SK-N-MC (cell line): Measurements from ENCODE around the gene ARHGAP26.

ENCODE experiments used
- DNase-seq: peaks from one replicate; pipeline ENCODE4 v3.0.0-alpha.2; 2011; ENCODE audit warnings: low read depth, low spot score
- H3K27ac ChIP-seq: fragments of 200-600 bp; sonication (generic); 2 replicates; pipeline ENCODE4 v1.5.1; 2016; ENCODE audit warnings: mixed run types
- H3K36me3 ChIP-seq: fragments of 200-600 bp; sonication (generic); 2 replicates; pipeline ENCODE4 v1.6.1; 2017; ENCODE audit warnings: antibody characterized with exemption, low read length, mixed read lengths; ENCODE audit not compliant: insufficient read depth
- H3K4me3 ChIP-seq: fragments of 200-600 bp; sonication (generic); 2 replicates; pipeline ENCODE4 v1.5.1; 2016
- H3K9ac ChIP-seq: fragments of 200-600 bp; sonication (generic); 2 replicates; pipeline ENCODE4 v1.8.0; 2017; ENCODE audit warnings: mixed run types, mixed read lengths; ENCODE audit not compliant: insufficient read length
- H3K9me3 ChIP-seq: fragments of 200-600 bp; sonication (generic); 2 replicates; pipeline ENCODE4 v1.6.1; 2017; ENCODE audit warnings: low read depth, mild to moderate bottlenecking, antibody characterized with exemption, low read length, moderate library complexity, mixed read lengths
- EZH2 ChIP-seq: fragments of 200-600 bp; sonication (generic); IDR thresholded peaks from one replicate; pipeline ENCODE4 v1.6.1; 2017; ENCODE audit warnings: antibody characterized with exemption
- FOXP2 ChIP-seq: optimal IDR thresholded peaks from 2 replicates; pipeline ENCODE3; 2011; ENCODE audit warnings: mild to moderate bottlenecking, moderate library complexity; ENCODE audit not compliant: insufficient read depth; ENCODE audit errors: extremely low read length, control extremely low read depth
- POLR2AphosphoS5 ChIP-seq: IDR thresholded peaks from 2 replicates; pipeline ENCODE4 v1.6.1; 2012; ENCODE audit warnings: mild to moderate bottlenecking, low read depth, low read length, borderline replicate concordance

ARHGAP26 gene

DNA sequence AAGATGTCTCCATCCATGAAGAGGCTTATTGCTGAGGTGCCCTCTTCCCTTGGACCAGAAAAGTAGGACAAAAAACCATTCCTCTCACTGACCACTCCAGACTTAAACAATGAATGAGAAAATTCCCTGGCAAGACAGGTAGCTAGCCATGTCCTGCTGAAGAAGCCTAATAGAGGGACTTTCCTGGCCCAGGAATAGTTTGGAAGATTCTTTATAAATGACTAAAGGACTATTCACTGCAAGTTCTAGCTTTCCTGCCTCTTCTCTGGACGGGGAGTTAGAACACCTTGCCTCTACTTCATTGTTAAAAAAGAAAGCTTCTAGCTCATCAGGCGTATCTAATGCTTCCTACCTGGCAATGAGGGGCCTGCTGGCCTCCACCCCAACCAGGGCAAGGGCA is 479.7 kb downstream of the ARHGAP26 start:
- TF ChIP-seq POLR2AphosphoS5 (no peak), EZH2 (no peak), FOXP2 (no peak)
- Histone ChIP-seq H3K36me3 (no peaks in the 10 kb centered on the region), H3K27ac (no peak overlapping the region), H3K9ac (no peak overlapping the region), H3K4me3 (no peak overlapping the region), H3K9me3 (no peaks in the 10 kb centered on the region)
- DNase-seq: no peak

DNA sequence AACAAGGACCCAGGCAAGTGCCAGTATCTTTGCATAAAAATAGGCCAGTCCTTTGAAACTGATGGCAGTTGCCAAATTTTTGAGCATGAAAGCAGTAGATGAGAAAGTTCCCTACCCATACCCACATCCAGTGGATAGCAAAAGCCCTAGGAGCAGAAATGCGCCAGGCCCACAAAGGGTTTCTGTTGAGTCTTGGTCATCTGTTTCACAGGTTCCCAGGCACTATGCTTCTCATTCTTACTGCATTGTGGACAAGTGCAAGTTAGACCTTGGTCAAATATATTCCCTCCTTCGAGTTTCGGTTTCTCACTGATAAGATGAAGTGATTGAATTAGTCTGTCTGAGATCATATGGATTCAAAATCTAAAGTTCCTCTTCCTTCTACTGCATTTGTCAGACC is 481.0 kb downstream of the ARHGAP26 start:
- no peak for DNase-seq
- H3K9ac ChIP-seq: no peak overlapping the region
- no peak overlapping the region for H3K27ac ChIP-seq
- no peaks in the 10 kb centered on the region for H3K9me3 ChIP-seq
- H3K36me3 ChIP-seq: no peaks in the 10 kb centered on the region
- no peak for TF ChIP-seq FOXP2
- TF ChIP-seq POLR2AphosphoS5: no peak
- TF ChIP-seq EZH2: no peak
- H3K4me3 ChIP-seq: no peak overlapping the region

DNA sequence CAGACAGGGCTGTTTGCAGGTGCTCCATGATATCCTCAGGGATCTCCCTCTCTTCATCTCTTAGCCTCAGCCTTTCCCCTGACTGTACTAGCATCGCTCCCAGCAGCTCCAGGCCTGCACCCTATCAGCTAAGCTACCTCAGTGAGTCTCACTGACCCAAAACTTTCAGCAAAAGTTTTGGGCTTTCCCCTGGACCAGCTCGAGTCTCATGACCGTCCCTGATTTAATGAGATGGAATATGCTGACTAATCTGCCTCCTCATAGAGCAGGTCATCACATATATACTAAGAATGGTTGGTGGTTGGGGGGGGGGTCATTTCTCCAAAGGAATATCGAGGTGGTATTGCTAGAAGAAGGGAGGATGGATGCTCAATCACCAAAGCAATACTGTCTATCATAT is 481.8 kb downstream of the ARHGAP26 start:
- Histone ChIP-seq H3K9me3 (no peaks in the 10 kb centered on the region), H3K36me3 (no peaks in the 10 kb centered on the region), H3K9ac (no peak overlapping the region), H3K4me3 (no peak overlapping the region), H3K27ac (no peak overlapping the region)
- DNase-seq: no peak
- TF ChIP-seq EZH2 (no peak), POLR2AphosphoS5 (no peak), FOXP2 (no peak)

DNA sequence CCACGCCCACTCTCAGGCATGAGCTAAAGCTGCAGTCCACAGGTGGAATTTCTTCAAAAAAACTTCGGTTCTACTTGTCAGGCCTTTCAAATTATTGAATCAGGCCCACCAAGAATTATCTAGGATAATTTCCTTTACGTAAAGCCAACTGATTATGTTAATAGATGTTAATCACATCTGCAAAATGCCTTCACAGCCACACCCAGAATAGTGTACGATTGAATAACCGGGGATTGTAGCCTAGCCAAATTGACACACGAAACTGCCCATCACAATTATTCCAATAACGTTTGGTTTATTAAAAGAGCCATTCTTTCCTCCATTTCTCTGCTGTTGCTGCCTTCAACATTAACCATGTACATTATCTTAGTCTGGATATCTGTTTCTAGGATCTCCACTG is 484.6 kb downstream of the ARHGAP26 start:
- Histone ChIP-seq H3K27ac (no peak overlapping the region), H3K9ac (no peak overlapping the region)

DNA sequence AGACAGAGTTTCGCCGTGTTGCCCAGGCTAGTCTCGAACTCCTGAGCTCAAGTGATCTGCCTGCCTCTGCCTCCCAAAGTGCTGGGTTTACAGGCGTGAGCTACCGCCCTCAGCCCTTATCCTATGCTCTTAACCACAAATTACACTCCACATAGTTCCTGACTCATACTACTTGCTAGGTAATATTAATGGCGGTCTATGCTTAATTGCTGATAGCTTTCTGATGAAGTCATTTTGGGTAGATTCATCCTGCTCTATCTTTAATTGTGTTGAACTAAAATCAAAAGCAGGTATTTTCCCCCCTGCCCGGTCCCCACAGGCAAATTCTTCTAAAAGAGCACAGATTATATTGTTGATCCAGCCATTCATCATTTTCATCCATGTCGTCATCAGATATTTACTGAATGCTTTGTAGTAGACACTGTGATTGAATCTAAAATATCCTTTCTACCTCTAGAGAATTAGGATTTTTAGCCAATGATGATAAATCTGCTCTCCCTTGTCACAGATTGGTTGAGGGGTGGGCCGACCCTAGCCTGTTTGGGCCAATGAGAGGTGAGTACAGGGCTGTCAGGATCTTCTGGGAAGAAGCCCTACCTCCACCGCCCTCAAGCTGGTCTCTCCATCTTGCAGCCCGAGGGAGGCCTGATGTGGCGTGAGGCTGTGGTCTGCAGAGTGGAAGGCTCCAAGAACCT is 488.5 kb downstream of the ARHGAP26 start:
- H3K36me3 ChIP-seq: no peaks in the 10 kb centered on the region
- H3K27ac ChIP-seq: no peak overlapping the region
- no peak for DNase-seq
- no peak overlapping the region for H3K9ac ChIP-seq
- H3K9me3 ChIP-seq: no peaks in the 10 kb centered on the region
- H3K4me3 ChIP-seq: no peak overlapping the region
- TF ChIP-seq POLR2AphosphoS5 (no peak), FOXP2 (no peak), EZH2 (no peak)

More for the DNA sequence above, 484.6 kb downstream of the ARHGAP26 start:
- no peak overlapping the region for H3K4me3 ChIP-seq
- no peak for DNase-seq
- no peaks in the 10 kb centered on the region for H3K9me3 ChIP-seq
- no peak for TF ChIP-seq POLR2AphosphoS5
- TF ChIP-seq EZH2: no peak
- no peak for TF ChIP-seq FOXP2
- no peaks in the 10 kb centered on the region for H3K36me3 ChIP-seq

DNA sequence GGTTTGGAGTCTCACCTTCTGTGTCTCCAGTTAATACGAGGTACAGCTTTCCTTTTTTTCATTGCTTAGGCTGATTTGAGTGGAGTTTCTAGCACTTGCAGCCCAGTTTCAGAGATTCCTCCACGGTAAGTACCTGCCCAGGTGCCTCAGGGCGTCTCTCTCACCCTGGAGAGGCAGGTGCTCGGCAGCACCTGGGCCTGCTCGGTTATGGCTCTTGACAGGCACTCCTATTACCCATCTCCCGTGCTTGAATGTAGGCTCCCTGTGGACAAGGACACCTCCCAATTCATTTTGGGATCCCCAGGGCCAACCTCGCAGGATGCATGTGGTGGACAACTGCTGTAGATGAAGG is 489.1 kb downstream of the ARHGAP26 start:
- no peak overlapping the region for H3K27ac ChIP-seq
- no peak overlapping the region for H3K9ac ChIP-seq
- no peak overlapping the region for H3K4me3 ChIP-seq
- TF ChIP-seq EZH2: no peak
- TF ChIP-seq POLR2AphosphoS5: no peak
- TF ChIP-seq FOXP2: no peak
- no peak for DNase-seq
- H3K9me3 ChIP-seq: no peaks in the 10 kb centered on the region
- no peaks in the 10 kb centered on the region for H3K36me3 ChIP-seq

DNA sequence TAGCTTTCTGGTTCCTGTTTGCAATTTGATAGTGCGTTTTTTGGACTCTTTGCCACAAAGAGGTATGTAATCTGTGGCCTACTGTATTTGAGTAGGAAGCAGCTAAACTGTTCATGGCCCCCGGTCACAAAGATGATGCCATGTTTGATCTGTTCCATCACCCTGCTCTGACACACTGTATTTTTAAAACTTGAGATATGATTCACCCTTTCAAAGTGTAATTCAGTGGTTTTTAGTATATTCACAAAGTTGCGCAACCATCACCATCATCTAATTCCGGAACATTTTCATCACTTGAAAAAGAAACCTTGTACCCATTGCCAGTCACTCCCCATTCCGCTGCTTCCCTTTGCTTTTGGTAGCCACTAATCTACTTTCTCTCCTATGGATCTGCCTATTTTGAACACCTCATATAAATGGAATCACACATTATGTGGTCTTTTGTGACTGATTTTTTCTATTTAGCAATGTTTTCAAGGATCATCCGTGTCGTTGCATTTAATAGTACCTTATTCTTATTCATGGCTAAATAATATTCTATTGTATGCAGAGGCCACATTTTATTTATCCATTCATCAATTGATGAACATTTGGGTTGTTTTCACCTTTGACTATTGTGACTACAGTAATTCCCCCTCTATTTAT is 491.7 kb downstream of the ARHGAP26 start:
- TF ChIP-seq POLR2AphosphoS5 (no peak), FOXP2 (no peak), EZH2 (no peak)
- H3K9ac ChIP-seq: no peak overlapping the region
- no peak overlapping the region for H3K27ac ChIP-seq
- no peaks in the 10 kb centered on the region for H3K36me3 ChIP-seq
- H3K9me3 ChIP-seq: no peaks in the 10 kb centered on the region
- no peak for DNase-seq
- no peak overlapping the region for H3K4me3 ChIP-seq

DNA sequence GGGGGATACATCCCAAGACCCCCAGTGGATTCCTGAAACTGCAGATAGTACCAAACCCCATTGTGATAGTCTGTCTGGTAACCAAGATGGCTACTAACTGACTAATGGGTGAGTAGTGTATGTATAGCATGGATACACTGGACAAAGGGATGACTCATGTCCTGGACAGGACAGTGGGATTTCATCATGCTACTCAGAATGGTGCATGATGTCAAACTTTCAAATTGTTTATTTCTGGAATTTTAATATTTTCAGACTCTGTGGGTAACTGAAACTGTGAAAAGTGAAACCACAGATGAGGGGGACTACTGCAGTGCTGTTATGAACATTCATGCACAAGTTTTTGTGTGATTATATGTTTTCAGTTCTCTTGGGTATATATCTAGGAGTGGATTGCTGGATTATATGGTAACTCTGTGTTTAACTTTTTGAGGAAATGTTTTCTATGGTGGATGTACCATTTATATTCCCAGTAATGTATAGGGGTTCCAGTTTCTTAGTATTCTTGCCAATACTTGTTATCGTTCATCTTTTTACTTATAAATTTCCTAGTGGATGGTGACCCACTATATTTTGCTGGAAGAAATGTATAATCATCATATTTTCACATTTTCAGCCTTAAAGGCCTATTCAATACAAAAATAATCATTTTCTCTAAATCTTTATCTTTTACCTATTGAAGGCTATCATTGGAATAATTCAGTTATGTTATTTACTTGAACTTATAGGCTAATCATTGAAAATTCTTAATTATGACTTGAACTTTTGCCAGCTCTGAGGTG is 492.4 kb downstream of the ARHGAP26 start:
- Histone ChIP-seq H3K36me3 (no peaks in the 10 kb centered on the region), H3K4me3 (no peak overlapping the region), H3K27ac (no peak overlapping the region), H3K9ac (no peak overlapping the region), H3K9me3 (no peaks in the 10 kb centered on the region)
- TF ChIP-seq FOXP2: no peak
- TF ChIP-seq EZH2: no peak
- TF ChIP-seq POLR2AphosphoS5: no peak
- DNase-seq: no peak
